Embryonic facial prominence (tissue), 1 donor: Measurements from ENCODE around the gene TRMT2A.

ENCODE experiments used
- DNase-seq: peaks from one replicate; pipeline ENCODE4 v3.0.0-alpha.2; 2016; ENCODE audit errors: extremely low spot score

Gene TRMT2A

GRCh38 chr22:20106205-20106848 is 10.7 kb downstream of the TRMT2A start:
- no peak for DNase-seq

GRCh38 chr22:20105456-20106204 is 11.4 kb downstream of the TRMT2A start:
- no peak for DNase-seq

- DNase-seq: no peak
Measured at GRCh38 chr22:20102203-20102780, 14.7 kb downstream of the TRMT2A start.

- DNase-seq: no peak
Measured at GRCh38 chr22:20101638-20102037, 15.4 kb downstream of the TRMT2A start.

- DNase-seq: no peak
Measured at GRCh38 chr22:20099099-20099711, 17.8 kb downstream of the TRMT2A start.

- DNase-seq: no peak
Measured at GRCh38 chr22:20096574-20097420, 20.2 kb downstream of the TRMT2A start.

- no peak for DNase-seq
Measured at GRCh38 chr22:20095521-20095920, 21.5 kb downstream of the TRMT2A start.

- DNase-seq: no peak
Measured at GRCh38 chr22:20094197-20094807, 22.7 kb downstream of the TRMT2A start.

- no peak for DNase-seq
Measured at GRCh38 chr22:20093418-20094196, 23.4 kb downstream of the TRMT2A start.

- DNase-seq: no peak
Measured at GRCh38 chr22:20092477-20092854, 24.6 kb downstream of the TRMT2A start.

GRCh38 chr22:20091690-20092476 is 25.1 kb downstream of the TRMT2A start:
- no peak for DNase-seq

GRCh38 chr22:20090730-20091240 is 26.2 kb downstream of the TRMT2A start:
- DNase-seq: no peak

- DNase-seq: no peak
Measured at GRCh38 chr22:20089977-20090729, 26.9 kb downstream of the TRMT2A start.

GRCh38 chr22:20089226-20089976 is 27.6 kb downstream of the TRMT2A start:
- DNase-seq: no peak

GRCh38 chr22:20088263-20088648 is 28.8 kb downstream of the TRMT2A start:
- DNase-seq: no peak

GRCh38 chr22:20087319-20088262 is 29.4 kb downstream of the TRMT2A start:
- no peak for DNase-seq

GRCh38 chr22:20086763-20087162 is 30.3 kb downstream of the TRMT2A start:
- no peak for DNase-seq
